CD4-positive, alpha-beta T cell treated with Interferon alpha-2 for 1 hour (primary cell): ENCODE data around the gene SAMSN1.
A peak's percentile ranks its signal among the peaks of the same experiment; 100 is the strongest.
"Not testable (repeated sequence)": the region's sequence is repeated elsewhere in the genome, so short reads cannot be mapped to it uniquely, and the experiment has no call there.

Experiments used
- DNase-seq, 2 donors: peaks; one replicate each; pipeline ENCODE4 v3.0.0-alpha.2; 2020 to 2022

The SAMSN1 gene

GRCh38 chr21:14562959-14563358, 16.8 kb upstream of the SAMSN1 start:
- no peak for DNase-seq

- no peak for DNase-seq
Measured at GRCh38 chr21:14560555-14560954, 14.4 kb upstream of the SAMSN1 start.

GRCh38 chr21:14560139-14560538, 14.0 kb upstream of the SAMSN1 start:
- no peak for DNase-seq

- no peak for DNase-seq
Measured at GRCh38 chr21:14559102-14559501, 13.0 kb upstream of the SAMSN1 start.

GRCh38 chr21:14557413-14557812, 11.3 kb upstream of the SAMSN1 start:
- DNase-seq, result no peak

GRCh38 chr21:14554948-14555347, 8.8 kb upstream of the SAMSN1 start:
- no peak for DNase-seq

- no peak for DNase-seq
Measured at GRCh38 chr21:14553422-14553821, 7.3 kb upstream of the SAMSN1 start.

- DNase-seq, result no peak
Measured at GRCh38 chr21:14551741-14552140, 5.6 kb upstream of the SAMSN1 start.

- peak; percentile 28 to 60 for DNase-seq
Measured at GRCh38 chr21:14550135-14550534, 4.0 kb upstream of the SAMSN1 start.

- no peak for DNase-seq
Measured at GRCh38 chr21:14548779-14549178, 2.7 kb upstream of the SAMSN1 start.

- peak in 1 of 2 donors; percentile 58 for DNase-seq
Measured at GRCh38 chr21:14547834-14548513, 1.9 kb upstream of the SAMSN1 start.

- DNase-seq, result not testable (repeated sequence)
Measured at GRCh38 chr21:14546719-14547118, 604 bp upstream of the SAMSN1 start.

- DNase-seq, result peak in 1 of 2 donors; percentile 37
Measured at GRCh38 chr21:14543983-14544382, 2.1 kb downstream of the SAMSN1 start.

GRCh38 chr21:14542638-14543037, 3.5 kb downstream of the SAMSN1 start:
- DNase-seq, result no peak

- DNase-seq, result peak in 1 of 2 donors; percentile 63
Measured at GRCh38 chr21:14541841-14542490, 4.1 kb downstream of the SAMSN1 start.

- DNase-seq, result no peak
Measured at GRCh38 chr21:14538483-14538882, 7.6 kb downstream of the SAMSN1 start.

- no peak for DNase-seq
Measured at GRCh38 chr21:14536929-14537328, 9.2 kb downstream of the SAMSN1 start.

- no peak for DNase-seq
Measured at GRCh38 chr21:14535702-14536101, 10.4 kb downstream of the SAMSN1 start.

GRCh38 chr21:14533499-14534428, 12.4 kb downstream of the SAMSN1 start:
- DNase-seq, result peak; percentile 43 to 86

- DNase-seq, result no peak
Measured at GRCh38 chr21:14531757-14532316, 14.3 kb downstream of the SAMSN1 start.

GRCh38 chr21:14530592-14530991, 15.5 kb downstream of the SAMSN1 start:
- DNase-seq, result no peak

- DNase-seq, result no peak
Measured at GRCh38 chr21:14528815-14529214, 17.3 kb downstream of the SAMSN1 start.
